Measurements from ENCODE around the gene AHCY. TPM values are rescaled to one million over a fixed set of nuclear protein-coding genes. Genes with fewer than 3 reads are reported as not detected.
A peak's percentile ranks its signal among the peaks of the same experiment; 100 is the strongest.
"Not testable (repeated sequence)": the region's sequence is repeated elsewhere in the genome, so short reads cannot be mapped to it uniquely, and the experiment has no call there.

Gene AHCY
- total and polyA plus RNA-seq, 2 experiments from 2014 or later = 115 to 263 TPM

GRCh38 chr20:34301587-34302311 lies 1.4 kb downstream of the AHCY start:
- H3K36me3 ChIP-seq = no peaks in the 10 kb centered on the region
- no peak for TF ChIP-seq CTCF (IDR thresholded peaks at IDR 0.05; ENCODE audit: low read depth, low read length)
- peak overlapping the region; percentile 93 for H3K4me3 ChIP-seq
- DNase-seq (ENCODE audit: low read depth in 1 of 2, low spot score in 1 of 2) = no peak
- peaks cover 18% of the 10 kb centered on the region for H3K4me1 ChIP-seq (ENCODE audit: low read depth)
- H3K27me3 ChIP-seq = no peaks in the 10 kb centered on the region
- H3K27ac ChIP-seq = peak overlapping the region; percentile 75
- H3K9me3 ChIP-seq (ENCODE audit: low read depth) = no peaks in the 10 kb centered on the region

- H3K9me3 ChIP-seq (ENCODE audit: low read depth) = no peaks in the 10 kb centered on the region
- DNase-seq (ENCODE audit: low read depth in 1 of 2, low spot score in 1 of 2) = peak in 1 of 2 donors; percentile 79
- no peak overlapping the region for H3K4me3 ChIP-seq
- peak overlapping the region; percentile 75 for H3K27ac ChIP-seq
- no peak for TF ChIP-seq CTCF (IDR thresholded peaks at IDR 0.05; ENCODE audit: low read depth, low read length)
- H3K27me3 ChIP-seq = no peaks in the 10 kb centered on the region
- H3K4me1 ChIP-seq (ENCODE audit: low read depth) = peaks cover 18% of the 10 kb centered on the region
- no peaks in the 10 kb centered on the region for H3K36me3 ChIP-seq
These were observed 2.2 kb downstream of the AHCY start for GRCh38 chr20:34300809-34301586.

- Histone ChIP-seq H3K9me3 (ENCODE audit: low read depth) (no peaks in the 10 kb centered on the region), H3K27ac (peak overlapping the region; percentile 75), H3K4me3 (no peak overlapping the region), H3K36me3 (no peaks in the 10 kb centered on the region), H3K27me3 (no peaks in the 10 kb centered on the region), H3K4me1 (ENCODE audit: low read depth) (peaks cover 18% of the 10 kb centered on the region)
- no peak for DNase-seq (ENCODE audit: low read depth in 1 of 2, low spot score in 1 of 2)
- TF ChIP-seq CTCF (IDR thresholded peaks at IDR 0.05; ENCODE audit: low read depth, low read length) = no peak
These were observed 2.8 kb downstream of the AHCY start for GRCh38 chr20:34300256-34300806.

- no peaks in the 10 kb centered on the region for H3K27me3 ChIP-seq
- peaks cover 18% of the 10 kb centered on the region for H3K4me1 ChIP-seq (ENCODE audit: low read depth)
- no peak overlapping the region for H3K4me3 ChIP-seq
- no peak for DNase-seq (ENCODE audit: low read depth in 1 of 2, low spot score in 1 of 2)
- H3K27ac ChIP-seq = peak overlapping the region; percentile 75
- no peak for TF ChIP-seq CTCF (IDR thresholded peaks at IDR 0.05; ENCODE audit: low read depth, low read length)
- H3K9me3 ChIP-seq (ENCODE audit: low read depth) = no peaks in the 10 kb centered on the region
- no peaks in the 10 kb centered on the region for H3K36me3 ChIP-seq
These were observed 3.4 kb downstream of the AHCY start for GRCh38 chr20:34299556-34300255.

GRCh38 chr20:34298294-34298784 lies 4.8 kb downstream of the AHCY start:
- H3K27me3 ChIP-seq; H3K36me3 ChIP-seq; H3K9me3 ChIP-seq (ENCODE audit: low read depth); DNase-seq (ENCODE audit: low read depth in 1 of 2, low spot score in 1 of 2); H3K4me3 ChIP-seq; H3K27ac ChIP-seq: not testable (repeated sequence)
- TF ChIP-seq CTCF (IDR thresholded peaks at IDR 0.05; ENCODE audit: low read depth, low read length) = peak; percentile 35
- peaks cover 18% of the 10 kb centered on the region for H3K4me1 ChIP-seq (ENCODE audit: low read depth)

Measured in cardiac muscle cell (in vitro differentiated cells and primary cell).